ENCODE results near the gene MAP2K5. TPM values are rescaled to one million over a fixed set of nuclear protein-coding genes. Genes with fewer than 3 reads are reported as not detected.

MAP2K5 gene
- total and polyA plus RNA-seq, 7 donors, result 11.3 to 19.4 (median 14.3) TPM

DNA sequence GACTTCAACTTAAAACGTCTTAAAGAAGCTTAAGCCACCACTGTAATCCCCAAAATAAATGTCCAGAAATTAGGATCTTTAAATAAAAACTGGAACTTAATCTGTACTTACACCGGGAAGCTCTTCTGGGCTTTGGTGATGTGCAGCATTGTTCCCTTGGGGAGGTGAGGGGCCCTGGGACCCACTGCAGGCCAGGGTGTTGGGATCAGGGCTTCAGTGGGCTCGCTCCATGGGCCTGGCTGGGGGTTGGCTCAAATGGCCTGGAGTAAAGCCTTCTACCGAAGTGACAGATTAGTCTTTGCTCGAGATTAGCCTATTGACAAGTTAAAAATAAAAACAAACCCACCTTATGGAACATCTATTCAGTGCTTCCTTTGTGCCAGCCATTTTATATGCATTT, 303.5 kb downstream of the MAP2K5 start:
- TF ChIP-seq CTCF (IDR thresholded peaks at IDR 0.05) (no peak), POLR2A (IDR thresholded peaks at IDR 0.05) (no peak), EP300 (IDR thresholded peaks at IDR 0.05) (no peak), POLR2AphosphoS5 (IDR thresholded peaks at IDR 0.05) (no peak)
- no peaks in the 10 kb centered on the region for H3K36me3 ChIP-seq
- H3K4me3 ChIP-seq, result no peak overlapping the region
- WGBS, 2 donors, result 89 to 93% methylated on average over 5 of the region's 5 CpGs
- H3K9me3 ChIP-seq, result peaks cover 0 to 6% (median 0%) of the 10 kb centered on the region in 4 donors
- intact Hi-C loops (cut with DNase I), result no loop called here
- DNase-seq, result no peak
- peaks cover 0 to 49% (median 30%) of the 10 kb centered on the region in 4 donors for H3K4me1 ChIP-seq
- H3K27ac ChIP-seq, result no peak overlapping the region
- H3K27me3 ChIP-seq, result no peaks in the 10 kb centered on the region

- DNase-seq, result no peak
- Histone ChIP-seq H3K27ac (no peak overlapping the region), H3K27me3 (no peaks in the 10 kb centered on the region), H3K9me3 (peaks cover 0 to 6% (median 0%) of the 10 kb centered on the region in 4 donors), H3K4me1 (peaks cover 0 to 20% (median 8%) of the 10 kb centered on the region in 4 donors), H3K4me3 (no peak overlapping the region), H3K36me3 (no peaks in the 10 kb centered on the region)
- 98% methylated on average over 1 of the region's 1 CpG for WGBS, 2 donors
- intact Hi-C loops (cut with DNase I), result no loop called here
- no peak for TF ChIP-seq CTCF (IDR thresholded peaks at IDR 0.05)
- TF ChIP-seq EP300 (IDR thresholded peaks at IDR 0.05), result no peak
- no peak for TF ChIP-seq POLR2A (IDR thresholded peaks at IDR 0.05)
- TF ChIP-seq POLR2AphosphoS5 (IDR thresholded peaks at IDR 0.05), result no peak
Measured at GRCh38 chr15:67849538-67849937, 307.0 kb downstream of the MAP2K5 start.

DNA sequence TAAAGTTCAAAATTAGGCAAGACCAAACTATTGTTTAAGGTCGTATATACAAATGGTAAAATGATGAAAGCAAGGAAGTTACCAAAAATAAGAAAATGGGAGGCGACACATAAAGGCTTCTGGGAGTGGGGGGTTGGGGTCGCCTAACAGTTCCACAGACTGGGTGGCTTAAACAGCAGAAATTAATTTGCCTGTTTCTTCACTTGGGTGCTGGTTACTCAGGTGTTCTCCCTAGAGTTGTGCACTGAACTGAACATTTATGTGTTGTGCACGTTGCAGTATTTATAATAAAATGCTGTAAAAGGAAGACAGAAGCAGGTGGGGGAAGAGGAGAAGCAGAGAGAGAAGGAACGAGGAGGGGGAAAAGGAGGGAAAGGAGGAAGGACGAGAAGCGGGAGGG, 307.8 kb downstream of the MAP2K5 start:
- 50 to 65% methylated on average over 7 of the region's 7 CpGs for WGBS, 2 donors
- TF ChIP-seq POLR2AphosphoS5 (IDR thresholded peaks at IDR 0.05) (no peak), EP300 (IDR thresholded peaks at IDR 0.05) (no peak), CTCF (IDR thresholded peaks at IDR 0.05) (no peak), POLR2A (IDR thresholded peaks at IDR 0.05) (no peak)
- H3K9me3 ChIP-seq, result peaks cover 0 to 6% (median 0%) of the 10 kb centered on the region in 4 donors
- no peak for DNase-seq
- H3K27me3 ChIP-seq, result no peaks in the 10 kb centered on the region
- no peak overlapping the region for H3K27ac ChIP-seq
- H3K36me3 ChIP-seq, result no peaks in the 10 kb centered on the region
- H3K4me1 ChIP-seq, result peaks cover 0 to 17% (median 8%) of the 10 kb centered on the region in 4 donors
- no peak overlapping the region for H3K4me3 ChIP-seq
- intact Hi-C loops (cut with DNase I), result no loop called here

DNA sequence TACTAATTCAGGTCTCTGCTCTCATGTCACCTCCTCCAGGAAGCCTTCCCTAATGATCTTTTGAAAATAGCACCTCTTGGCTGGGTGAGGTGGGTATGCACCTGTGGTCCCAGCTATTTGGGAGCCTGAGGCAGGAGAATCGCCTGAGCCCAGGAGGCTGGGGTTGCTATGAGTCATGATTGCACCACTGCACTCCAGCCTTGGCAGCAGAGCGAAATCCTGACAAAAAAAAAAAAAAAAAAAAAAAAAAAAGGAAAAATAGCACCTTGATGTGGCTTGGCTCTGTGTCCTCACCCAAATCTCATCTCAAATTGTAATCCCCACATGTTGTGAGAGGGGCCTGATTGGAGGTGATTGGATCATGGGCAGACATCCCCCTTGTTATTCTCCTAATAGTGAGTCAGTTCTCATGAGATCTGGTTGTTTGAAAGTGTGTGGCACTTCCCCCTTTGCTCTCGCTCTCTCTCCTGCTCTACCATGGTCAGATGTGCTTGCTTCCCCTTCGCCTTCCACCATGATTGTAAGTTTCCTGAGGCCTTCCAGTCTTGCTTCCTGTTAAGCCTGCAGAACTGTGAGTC, 308.6 kb downstream of the MAP2K5 start:
- TF ChIP-seq CTCF (IDR thresholded peaks at IDR 0.05) (no peak), EP300 (IDR thresholded peaks at IDR 0.05) (no peak), POLR2A (IDR thresholded peaks at IDR 0.05) (no peak), POLR2AphosphoS5 (IDR thresholded peaks at IDR 0.05) (no peak)
- no peak overlapping the region for H3K4me3 ChIP-seq
- H3K9me3 ChIP-seq, result peaks cover 0 to 6% (median 0%) of the 10 kb centered on the region in 4 donors
- no peaks in the 10 kb centered on the region for H3K27me3 ChIP-seq
- H3K36me3 ChIP-seq, result no peaks in the 10 kb centered on the region
- intact Hi-C loops (cut with DNase I), result no loop called here
- H3K4me1 ChIP-seq, result peaks cover 0 to 25% (median 8%) of the 10 kb centered on the region in 4 donors
- H3K27ac ChIP-seq, result no peak overlapping the region
- peak; percentile 75 for DNase-seq
- WGBS, 2 donors, result 71 to 80% methylated on average over 4 of the region's 4 CpGs

GRCh38 chr15:67852418-67852817, 309.9 kb downstream of the MAP2K5 start:
- H3K27me3 ChIP-seq, result no peaks in the 10 kb centered on the region
- no peaks in the 10 kb centered on the region for H3K36me3 ChIP-seq
- WGBS, 2 donors, result 81 to 82% methylated on average over 3 of the region's 3 CpGs
- intact Hi-C loops (cut with DNase I), result no loop called here
- H3K4me3 ChIP-seq, result no peak overlapping the region
- H3K27ac ChIP-seq, result no peak overlapping the region
- peaks cover 0 to 6% (median 0%) of the 10 kb centered on the region in 4 donors for H3K9me3 ChIP-seq
- H3K4me1 ChIP-seq, result peaks cover 0 to 34% (median 9%) of the 10 kb centered on the region in 4 donors
- TF ChIP-seq CTCF (IDR thresholded peaks at IDR 0.05) (no peak), POLR2A (IDR thresholded peaks at IDR 0.05) (no peak), POLR2AphosphoS5 (IDR thresholded peaks at IDR 0.05) (no peak), EP300 (IDR thresholded peaks at IDR 0.05) (no peak)
- no peak for DNase-seq
